Measurements from ENCODE around the gene C1QTNF1.

DNA sequence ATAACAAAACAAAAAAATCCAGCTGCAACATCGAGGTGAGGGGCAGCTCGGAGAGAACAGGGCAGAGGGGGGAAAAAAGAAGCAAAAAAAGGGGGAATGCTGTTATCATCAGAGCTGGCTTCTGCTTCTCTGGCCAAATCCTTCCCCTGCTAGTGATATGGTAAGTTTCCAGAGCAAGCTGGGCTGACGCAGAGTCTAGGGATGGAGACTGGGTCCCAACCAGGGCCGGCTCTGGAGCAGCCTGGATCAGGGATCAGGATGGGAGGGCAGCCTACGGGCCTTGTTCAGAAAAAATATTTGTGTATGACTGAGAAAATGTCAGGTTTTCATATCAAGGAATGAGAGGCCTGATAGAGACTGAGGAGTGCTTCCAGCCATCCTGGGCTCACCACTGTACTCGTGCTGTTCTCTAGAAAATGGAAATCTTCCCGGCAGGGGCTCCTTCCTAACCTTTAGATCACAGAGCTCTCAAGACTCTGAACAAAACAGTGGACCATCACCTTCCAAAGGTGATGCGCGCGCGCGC is 726 bp upstream of the C1QTNF1 start:
- no peak for TF ChIP-seq POLR2AphosphoS5 (IDR thresholded peaks at IDR 0.05; ENCODE audit: low read depth, low read length)
- no peak for TF ChIP-seq POLR2A (IDR thresholded peaks at IDR 0.05; ENCODE audit: low read depth, low read length)
- TF ChIP-seq TAF1 (IDR thresholded peaks at IDR 0.05; ENCODE audit: low read depth, low read length), result no peak
- TF ChIP-seq PAX5 (IDR thresholded peaks at IDR 0.05; ENCODE audit: insufficient read depth, low read length, severe bottlenecking), result no peak

Data from GM12891 (cell line).